Germinal center (tissue), 1 donor: ENCODE results near the gene SNX14.
A peak's percentile ranks its signal among the peaks of the same experiment; 100 is the strongest.
"Not testable (repeated sequence)": the region's sequence is repeated elsewhere in the genome, so short reads cannot be mapped to it uniquely, and the experiment has no call there.

Experiments
- DNase-seq: peaks from one replicate; pipeline ENCODE4 v3.0.0; 2012; ENCODE audit warnings: mixed read lengths, low spot score

SNX14 gene, protein sequence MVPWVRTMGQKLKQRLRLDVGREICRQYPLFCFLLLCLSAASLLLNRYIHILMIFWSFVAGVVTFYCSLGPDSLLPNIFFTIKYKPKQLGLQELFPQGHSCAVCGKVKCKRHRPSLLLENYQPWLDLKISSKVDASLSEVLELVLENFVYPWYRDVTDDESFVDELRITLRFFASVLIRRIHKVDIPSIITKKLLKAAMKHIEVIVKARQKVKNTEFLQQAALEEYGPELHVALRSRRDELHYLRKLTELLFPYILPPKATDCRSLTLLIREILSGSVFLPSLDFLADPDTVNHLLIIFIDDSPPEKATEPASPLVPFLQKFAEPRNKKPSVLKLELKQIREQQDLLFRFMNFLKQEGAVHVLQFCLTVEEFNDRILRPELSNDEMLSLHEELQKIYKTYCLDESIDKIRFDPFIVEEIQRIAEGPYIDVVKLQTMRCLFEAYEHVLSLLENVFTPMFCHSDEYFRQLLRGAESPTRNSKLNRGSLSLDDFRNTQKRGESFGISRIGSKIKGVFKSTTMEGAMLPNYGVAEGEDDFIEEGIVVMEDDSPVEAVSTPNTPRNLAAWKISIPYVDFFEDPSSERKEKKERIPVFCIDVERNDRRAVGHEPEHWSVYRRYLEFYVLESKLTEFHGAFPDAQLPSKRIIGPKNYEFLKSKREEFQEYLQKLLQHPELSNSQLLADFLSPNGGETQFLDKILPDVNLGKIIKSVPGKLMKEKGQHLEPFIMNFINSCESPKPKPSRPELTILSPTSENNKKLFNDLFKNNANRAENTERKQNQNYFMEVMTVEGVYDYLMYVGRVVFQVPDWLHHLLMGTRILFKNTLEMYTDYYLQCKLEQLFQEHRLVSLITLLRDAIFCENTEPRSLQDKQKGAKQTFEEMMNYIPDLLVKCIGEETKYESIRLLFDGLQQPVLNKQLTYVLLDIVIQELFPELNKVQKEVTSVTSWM

DNA sequence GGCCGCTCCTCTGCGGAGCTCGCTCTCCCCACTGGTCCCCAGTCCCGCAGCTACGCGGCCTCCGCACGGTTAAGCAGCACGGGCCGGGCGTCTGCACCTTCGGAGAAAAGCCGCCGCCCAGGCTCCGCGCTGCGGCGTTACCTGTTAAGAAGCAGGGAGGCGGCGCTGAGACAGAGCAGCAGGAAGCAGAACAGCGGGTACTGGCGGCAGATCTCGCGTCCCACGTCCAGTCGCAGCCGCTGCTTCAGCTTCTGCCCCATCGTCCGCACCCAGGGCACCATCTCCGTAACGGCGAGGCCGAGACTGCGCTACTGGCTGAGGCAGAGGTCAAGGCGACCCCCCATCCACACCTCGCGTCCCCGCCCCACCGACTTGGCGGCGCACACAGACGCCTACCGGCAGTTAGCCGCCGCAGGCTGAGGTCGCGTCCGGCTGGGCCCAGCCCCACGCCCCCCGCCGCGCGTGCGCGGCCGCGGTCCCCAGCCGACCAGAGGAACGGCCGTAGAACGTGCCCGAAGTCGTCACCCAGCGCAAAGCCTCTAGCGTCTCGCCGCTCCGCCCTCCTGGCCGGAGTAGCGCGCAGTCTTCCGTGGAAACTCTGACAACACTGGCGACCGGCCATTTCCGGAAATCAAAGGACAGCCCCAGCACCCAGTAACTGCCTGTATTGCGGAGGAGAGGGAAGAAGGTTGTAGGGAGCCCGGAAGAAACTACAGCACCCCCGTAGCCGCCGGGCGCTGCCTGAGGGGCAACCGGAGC is at the start of gene SNX14:
Gene SNX14, minus strand, starts transcription at position 421 of the 759 bp plus-strand sequence. Its CDS starts 140 bp downstream, at position 281.
- peak; percentile 88 for DNase-seq

DNA sequence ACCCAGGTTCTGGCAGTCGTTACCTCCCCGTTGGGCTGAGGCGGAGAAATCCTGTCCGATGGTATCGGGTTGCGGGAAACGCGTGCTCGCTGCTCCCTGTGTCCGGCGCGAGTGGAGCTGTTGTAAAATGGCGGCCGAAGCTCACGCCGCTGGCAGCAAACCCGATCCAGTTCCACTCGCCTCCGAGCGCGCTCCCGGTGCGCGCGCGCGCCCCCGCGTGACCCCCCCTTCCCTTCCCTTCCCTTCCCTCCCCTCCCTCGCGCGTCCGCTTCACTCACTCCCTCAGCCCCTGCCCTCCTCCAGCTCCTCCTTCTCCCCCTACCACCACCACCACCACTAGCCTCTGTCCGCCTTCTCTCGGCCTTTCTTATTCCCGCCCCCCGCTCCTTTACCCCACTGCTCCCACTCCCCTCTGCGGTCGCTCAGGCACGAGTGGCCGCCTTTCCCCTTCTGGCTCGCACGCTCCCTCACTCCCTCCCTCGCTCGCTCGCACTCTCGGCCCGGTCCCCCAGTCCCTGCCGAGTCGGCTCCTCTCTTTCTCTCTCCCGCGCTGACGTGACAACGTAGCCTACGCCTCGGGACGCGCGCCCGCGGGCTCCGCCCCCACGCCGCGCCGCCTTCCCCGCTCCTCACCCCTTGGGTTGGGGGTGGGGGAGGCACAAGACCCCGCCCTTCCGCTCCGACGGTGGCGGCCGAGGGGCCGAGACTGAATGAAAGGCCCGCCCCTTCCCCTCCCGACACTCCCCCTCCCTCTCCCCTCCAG is 49.3 kb upstream of the SNX14 start, which contains the start of gene SYNCRIP:
Gene SYNCRIP, minus strand, starts transcription at position 113 of the 763 bp plus-strand sequence. CDS start 1,447 bp downstream, outside the sequence.
- peak; percentile 89 for DNase-seq

DNA sequence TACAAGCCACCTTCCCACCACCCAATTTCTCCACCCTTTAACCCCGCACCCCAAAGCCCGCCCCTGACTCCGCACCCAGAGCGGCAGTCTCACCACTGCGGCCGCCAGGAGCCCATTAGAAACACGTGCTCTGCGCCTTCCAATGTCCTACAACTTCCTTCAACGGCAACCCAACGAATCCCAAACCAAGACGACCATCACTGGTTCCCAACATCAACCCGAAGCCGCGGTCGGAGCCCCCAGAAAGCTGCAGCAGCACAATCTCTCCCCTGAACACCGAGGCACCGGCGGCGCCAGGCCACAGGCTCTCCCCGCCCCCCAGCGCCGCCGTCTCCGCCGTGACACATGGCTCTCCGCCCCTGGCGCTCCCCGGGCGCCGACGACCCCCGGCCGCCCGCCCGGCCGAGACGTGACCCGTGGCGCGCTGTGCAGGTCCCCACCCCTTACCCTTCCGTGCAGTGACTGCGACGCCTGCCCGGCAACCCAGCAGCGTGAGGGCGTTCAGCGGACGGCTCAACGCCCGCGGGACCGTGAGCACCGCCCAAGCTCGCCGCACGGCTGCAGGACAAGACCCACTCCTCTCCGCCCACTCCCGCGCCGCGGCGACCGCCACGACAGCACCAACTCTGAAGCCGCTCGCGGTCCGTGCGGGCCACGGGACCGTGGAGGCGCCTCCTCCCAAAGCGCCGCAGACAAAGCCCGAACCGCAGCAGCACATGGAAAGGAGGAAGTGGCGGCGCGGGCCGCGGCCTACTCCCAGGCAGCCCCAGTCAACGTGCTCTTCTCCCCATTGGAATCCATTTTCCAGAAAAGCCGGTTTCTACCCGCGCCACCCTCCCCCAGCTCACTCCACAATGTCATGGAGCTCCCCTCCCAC is 48.5 kb upstream of the SNX14 start:
- peak; percentile 63 for DNase-seq

DNA sequence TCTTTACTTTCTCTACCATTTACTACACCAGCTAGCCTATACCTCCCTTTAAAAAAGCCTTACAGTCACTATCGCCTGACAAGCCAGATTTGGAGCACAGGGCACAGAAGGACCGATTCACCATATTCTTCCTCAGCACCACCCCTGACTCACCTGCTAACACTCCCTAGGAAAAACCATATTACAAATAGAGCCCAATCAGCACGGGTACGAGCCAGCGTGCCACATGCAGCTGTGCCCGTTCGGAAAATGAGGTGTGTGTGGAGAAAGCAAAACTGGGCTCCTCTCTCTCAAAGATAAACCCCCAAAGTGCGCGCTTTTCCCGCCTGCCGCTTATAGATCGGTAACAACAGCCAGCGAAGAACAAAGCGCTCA is 47.9 kb upstream of the SNX14 start:
- DNase-seq: no peak

DNA sequence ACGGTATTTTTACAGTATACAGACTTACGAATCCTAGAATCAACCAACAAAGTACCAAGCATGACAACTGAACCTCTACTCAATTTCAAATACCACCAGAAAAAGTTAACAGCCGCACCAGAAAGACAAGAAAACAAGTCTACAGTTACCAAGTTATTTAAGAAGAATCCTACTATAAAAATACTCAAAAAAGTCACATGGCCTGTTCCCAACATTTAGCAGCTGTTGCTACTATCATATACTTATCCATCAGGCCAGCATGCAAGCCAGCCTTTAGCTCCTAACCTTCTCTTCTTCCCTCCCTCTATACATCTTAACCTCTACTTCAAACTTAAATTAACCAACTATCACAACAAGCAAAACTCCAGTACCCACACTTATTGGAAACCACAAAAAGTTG is 47.2 kb upstream of the SNX14 start:
- DNase-seq: no peak

DNA sequence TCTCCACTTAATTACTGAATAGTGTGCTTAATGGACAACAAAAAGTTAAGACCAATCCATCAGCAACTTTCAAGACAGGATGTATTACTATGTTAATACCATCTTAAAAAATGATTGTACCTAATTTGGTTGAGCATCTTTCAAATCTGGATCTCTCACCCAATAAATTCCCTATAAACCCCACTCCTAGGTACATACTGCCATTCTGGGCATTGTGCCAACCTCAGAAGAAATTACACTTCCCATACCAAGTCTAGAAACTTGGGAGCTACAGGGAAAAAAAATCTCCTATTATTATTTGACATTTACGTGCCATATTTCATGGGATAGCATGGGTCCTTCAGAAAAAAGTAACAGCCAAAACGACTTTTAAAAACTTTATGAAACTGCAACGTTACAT is 43.9 kb upstream of the SNX14 start:
- DNase-seq: no peak

DNA sequence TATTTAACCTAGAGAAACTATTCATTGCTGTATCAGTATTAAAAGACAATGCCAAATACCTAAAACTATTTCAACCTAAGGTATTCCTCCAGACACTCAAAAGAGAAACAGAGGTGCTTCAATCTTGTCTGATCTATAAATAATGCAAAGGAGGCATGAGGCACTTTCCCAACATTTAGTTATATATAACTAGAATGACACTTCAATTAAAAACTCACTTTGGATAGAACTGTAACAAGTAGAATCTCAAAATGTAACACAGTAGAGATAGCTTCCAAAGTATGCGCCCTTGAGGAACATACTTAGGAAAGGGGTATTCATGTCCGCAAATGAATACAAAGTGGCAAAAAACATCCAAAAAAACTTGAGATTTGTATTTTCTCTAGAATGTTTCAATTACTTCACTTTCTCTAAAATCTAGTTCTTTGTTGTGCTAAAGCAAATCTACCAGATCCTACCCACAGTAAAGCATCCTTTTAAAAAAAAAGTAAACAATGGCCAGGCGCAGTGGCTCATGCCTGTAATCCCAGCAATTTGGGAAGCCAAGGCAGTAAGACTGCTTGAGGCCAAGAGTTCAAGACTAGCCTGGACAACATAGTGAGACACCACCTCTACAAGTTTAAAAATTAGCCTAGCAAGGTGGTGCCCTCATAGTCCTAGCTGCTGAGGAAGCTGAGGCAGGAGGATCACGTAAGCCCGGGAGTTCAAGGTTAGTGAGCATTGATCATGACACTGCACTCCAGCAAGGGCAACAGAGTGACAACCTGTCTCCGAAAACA is 38.7 kb upstream of the SNX14 start:
- DNase-seq: no peak

DNA sequence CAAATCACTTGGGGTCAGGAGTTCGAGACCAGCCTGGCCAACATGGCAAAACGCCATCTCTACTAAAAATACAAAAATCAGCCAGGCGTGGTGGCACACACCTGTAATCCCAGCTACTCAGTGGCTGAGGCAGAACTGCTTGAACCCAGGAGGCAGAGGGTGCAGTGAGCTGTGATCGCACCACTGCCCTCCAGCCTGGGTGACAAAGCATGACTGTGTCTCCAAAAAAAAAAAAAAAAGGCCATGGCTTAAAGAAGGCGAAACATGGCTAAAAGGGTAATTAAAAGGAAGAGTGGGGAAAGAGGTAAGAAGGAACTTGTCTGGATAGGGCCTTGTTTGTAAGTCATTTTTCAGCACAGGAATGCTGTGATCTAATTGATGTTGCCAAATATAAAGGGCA is 37.5 kb upstream of the SNX14 start:
- not testable (repeated sequence) for DNase-seq

DNA sequence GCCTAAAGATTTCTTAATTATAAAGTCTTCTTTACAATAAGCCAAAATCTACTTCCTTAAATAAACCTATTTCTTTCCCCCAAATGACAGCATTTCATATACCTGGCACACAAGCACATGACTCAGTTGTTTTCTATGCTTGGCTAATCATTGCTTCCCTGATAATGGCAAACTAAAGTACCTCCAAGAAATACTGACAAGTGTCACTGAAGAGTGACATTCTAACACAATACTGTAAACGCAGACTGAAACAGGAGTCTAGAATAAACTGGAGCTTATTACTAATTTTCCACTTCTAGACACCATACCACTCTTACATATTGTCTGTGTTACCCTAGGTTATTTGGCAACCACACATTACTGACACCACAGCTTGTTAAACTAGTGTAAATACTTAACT is 34.7 kb upstream of the SNX14 start:
- no peak for DNase-seq

DNA sequence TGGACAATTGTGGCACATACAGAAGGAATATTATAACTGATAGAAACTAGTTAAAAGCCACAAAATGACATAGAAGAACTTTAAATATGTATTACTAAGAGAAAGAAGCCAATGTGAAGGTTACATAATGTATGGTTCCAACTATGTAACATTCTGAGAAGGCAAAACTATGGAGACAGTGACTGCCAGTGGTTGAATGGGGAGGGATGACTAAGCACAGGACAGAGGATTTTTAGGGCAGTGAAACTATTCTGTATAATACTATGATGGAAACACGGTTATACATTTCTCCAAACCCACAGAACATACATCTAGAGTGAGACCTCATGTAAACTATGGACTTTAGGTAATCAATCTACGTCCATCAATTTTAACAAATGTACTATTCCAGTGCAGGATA is 26.6 kb upstream of the SNX14 start:
- DNase-seq: no peak

DNA sequence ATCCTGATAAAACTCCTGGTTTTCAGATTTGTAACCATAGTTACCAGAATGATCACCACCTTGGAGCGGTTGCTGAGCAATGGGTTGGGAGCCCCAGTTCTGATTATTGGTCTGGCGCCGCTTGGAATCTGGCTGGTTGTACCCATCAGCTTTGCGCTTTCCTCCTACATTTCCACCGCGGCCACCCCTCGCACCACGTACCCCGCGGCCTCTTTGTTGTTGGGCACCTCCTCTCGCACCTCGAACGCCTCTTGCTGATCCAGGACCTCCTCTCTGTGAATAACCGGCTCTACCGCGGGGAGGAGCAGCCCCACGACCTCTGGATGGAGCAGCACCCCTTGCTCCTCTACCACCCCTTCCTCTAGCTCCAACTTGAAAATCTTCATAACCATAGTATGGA is 21.1 kb upstream of the SNX14 start:
- no peak for DNase-seq

DNA sequence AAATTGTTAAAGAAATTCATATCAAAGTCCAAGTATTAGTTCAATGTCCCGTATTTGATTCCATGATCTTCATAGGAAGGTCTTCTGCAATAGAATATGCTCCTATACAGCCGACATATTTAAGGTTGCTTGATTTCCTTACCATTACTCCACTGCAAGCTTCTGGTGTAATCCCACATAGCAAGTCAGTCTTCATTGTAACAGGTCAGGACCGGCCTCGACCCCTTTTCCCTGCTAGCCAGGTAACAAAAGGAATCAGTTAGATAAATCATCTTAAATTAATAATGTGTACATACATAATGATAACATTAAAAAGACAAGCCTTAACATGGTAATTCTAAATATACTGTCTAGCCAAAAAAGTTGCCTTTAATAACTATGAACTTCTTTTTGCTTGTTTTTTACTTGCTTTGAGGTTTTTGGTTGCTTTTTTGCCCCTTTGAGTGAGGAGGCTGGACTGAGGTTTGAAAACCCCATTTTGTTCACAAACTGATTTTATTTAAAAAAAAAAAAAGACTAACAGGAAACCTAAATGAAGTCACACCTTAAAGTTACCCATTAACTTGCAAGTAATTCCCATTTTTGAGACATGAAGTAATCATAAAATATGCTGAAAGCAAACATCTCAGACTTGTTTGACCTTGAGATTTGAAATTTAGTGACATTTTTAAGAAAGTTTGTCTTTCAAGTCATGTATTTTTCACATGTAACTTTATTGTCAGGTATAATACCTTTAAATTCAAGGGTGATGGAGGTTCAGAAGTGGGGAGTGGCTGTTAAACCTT is 19.2 kb upstream of the SNX14 start:
- DNase-seq: no peak

DNA sequence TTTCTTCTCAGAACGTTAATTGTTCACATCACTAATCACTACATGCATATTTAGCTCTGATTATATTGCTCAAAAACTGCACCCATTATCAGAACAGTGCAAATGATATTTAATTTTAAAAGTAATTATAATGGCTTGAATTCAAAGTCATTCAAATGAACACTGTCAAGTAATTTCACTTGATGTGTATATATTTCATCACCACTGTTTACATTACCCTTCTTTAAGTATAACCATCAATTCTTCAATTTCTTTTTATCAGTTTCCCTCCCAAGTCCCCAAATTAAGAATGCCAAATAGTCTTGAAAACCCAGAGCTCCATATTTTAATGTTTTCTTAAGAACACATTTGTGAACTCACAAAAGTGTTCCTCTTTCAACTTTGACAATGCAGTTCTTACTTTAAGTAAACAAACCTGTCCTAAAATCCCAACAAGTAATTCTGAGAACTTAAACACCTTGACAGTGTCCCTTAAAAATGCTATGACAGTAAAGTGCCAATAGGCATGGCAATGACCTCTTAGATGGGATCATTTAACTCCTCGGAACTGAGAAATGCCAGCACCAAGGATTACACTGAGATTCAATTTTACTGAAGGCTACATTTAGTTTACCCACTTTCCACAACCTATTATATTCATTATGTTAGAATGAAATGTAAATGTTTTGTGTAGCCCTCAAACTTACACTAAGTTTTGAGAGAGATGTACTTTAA is 16.7 kb upstream of the SNX14 start:
- DNase-seq: no peak

DNA sequence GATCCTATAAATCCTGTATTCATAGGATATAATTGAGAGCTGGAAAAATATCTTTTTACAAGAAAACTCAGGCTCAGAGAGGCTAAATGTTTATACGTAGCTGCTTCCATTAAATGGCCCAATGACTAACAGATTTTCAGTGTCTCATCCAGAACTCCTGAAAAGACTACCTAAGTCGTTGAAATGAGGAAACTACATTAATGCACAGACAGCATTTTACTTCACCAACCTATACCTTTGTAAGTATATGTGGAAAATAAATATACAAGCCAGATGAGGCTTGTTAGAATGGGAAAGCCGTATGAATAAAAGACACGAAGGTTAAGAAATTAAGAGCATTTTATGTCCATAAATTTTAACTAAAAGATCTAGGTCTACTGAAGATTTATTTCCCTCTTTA is 8.4 kb upstream of the SNX14 start:
- DNase-seq: no peak

DNA sequence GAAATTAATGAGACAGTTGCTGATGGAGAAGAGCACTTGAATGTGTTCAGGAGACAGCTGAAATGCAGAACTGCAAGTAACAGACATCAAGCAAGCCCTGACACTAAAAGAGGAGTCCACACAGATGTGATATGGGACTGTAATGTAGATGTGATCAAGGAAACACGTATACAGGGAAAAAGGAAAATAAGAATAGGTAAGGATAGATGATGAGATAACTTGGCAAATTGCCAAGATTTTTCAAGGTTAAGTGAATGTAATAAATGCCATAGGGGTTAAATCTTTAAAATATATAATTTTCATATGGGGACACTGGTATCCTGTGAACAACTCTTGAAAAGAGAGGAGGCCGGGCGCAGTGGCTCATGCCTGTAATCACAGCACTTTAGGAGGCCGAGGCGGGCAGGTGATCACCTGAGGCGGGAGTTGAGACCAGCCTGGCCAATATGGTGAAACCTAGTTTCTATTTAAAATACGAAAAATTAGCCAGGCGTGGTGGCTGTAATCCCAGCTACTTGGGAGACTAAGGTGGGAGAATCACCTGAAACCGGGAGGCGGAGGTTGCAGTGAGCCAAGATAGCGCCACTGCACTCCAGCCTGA is 7.2 kb upstream of the SNX14 start:
- no peak for DNase-seq

DNA sequence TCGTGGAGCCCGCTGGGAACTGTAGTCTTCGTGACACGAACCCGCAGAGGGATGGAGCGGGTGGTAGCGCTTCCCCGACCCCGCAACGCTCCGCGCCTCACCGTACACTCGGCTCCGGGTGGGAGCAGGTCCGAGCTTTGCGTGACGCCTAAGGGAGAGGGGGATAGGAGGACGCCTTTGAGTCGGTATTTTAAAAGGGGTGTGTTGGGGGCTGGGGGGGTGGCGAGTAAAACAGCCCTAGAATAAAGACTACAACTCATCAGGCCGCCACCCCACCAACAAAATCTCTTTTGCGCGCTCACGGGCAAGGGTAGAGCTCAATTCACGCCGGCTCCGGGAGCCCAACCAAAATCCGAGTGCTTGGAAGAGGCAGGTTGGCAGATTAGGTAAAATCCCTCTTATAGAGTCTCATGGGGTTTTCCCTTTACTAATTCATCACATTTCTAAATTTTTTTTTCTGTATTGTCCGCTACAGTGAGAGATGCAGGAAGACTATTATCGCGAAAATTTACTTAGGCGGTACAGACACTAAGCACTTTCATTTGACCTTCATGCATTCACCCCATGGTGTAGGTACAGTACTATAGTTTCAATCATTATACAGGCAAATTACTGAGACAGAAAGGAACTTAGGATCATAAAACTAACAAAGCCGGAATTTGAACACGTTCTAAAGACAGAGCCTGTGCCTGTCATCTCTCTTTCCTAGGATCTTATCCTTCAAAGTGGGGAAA is 706 bp upstream of the SNX14 start:
- DNase-seq: peak; percentile 16

DNA sequence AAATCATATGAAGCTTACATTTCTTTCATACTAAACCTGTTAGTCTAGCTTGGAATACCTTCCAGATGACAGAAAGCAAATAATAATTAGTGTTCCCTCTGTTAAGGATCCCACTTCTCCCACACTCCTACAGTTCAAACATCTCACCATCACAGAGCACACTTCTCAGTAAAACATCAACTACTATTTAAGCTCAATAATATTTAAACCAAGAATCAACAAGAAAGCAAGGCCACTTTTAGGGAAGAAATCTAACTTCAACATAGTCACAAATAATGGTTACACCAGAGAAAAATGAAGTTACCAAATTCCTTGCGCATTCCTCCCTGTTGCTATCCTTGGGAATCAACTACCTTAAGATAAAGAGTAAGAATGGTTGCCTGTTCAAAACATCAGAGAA is 1.6 kb downstream of the SNX14 start:
- DNase-seq: no peak
